ENCODE measurements around the gene PTDSS2.
"Not testable (repeated sequence)": the region's sequence is repeated elsewhere in the genome, so short reads cannot be mapped to it uniquely, and the experiment has no call there.

The PTDSS2 gene

DNA sequence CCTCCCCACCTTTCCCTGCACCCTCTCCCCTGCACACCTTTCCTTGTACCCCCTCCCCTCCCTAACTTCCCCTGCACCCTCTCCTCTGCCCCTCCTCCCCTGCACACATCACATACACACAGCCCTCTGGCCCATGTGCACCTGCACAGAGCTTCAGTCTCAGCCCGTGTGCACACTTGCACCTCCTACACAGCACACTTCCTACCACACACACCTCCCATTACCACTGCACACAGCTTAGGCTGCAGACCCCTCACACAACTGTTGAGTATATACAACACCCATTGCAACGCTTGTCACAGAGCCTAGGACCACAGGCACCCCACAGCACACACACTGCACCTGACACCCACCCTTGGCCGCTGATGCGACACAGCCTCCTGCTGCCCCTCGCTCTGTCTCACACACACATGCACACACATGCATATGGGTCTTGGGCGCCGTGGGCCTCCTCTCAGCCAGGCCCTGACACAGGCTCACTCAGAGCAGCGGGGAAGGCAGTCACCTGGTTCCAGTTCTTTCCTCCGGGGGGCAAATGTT, 35.7 kb upstream of the PTDSS2 start:
- no peak for DNase-seq

DNA sequence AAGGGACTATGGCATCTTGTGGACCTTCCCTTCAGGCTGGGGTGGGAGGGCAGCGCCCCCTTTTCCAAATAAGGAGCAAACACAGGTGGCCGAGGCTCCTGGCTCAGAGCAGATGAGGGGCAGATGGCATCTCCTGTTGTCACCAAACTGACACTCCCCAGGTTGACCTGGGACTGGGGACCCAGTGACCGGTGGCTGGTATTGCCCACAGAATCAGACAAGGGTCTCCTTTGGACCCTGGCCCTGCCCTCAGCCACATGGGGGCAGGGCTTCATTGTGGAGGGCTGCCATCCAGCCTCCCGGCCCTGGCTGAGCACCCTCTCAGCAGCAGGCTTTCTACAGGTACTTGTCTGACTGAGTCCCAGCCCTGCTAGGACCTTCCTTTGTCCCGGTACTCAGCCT, 34.4 kb upstream of the PTDSS2 start:
- DNase-seq, result no peak

DNA sequence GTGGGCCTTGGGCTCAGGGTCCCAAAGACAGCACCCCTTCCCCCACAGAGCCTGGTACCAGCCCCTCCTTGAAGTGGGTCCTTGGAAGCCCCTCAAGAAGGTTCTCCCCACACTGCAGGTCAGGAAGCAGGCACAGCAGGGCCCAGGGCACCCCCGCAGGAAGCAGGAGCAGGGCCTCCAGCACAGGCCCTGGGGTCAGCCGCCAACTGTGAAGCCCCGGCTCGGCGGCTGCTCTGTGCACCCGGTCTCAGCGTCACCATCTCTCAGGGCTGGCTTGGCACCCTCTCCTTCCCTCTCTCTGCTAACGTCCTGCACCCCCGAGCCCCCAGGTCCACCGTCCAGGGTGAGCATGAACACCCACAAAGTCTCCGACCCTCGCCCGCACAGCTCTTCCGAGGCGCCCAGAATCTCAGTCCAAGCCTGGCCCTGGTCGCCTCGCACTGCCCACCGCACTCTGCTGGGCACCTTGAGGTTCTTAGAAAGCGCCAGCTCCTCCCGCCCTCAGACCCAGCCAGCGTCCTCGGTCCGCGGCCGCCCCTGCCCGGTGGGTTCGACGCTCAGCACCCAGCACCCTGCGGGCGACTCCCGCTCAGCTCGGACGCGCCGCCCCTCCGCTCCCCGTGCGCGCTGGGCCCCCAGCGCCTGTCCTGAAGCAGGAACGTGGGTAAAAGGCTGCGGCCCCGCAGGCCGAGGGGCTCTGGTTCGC, 33.9 kb upstream of the PTDSS2 start:
- DNase-seq, result no peak

DNA sequence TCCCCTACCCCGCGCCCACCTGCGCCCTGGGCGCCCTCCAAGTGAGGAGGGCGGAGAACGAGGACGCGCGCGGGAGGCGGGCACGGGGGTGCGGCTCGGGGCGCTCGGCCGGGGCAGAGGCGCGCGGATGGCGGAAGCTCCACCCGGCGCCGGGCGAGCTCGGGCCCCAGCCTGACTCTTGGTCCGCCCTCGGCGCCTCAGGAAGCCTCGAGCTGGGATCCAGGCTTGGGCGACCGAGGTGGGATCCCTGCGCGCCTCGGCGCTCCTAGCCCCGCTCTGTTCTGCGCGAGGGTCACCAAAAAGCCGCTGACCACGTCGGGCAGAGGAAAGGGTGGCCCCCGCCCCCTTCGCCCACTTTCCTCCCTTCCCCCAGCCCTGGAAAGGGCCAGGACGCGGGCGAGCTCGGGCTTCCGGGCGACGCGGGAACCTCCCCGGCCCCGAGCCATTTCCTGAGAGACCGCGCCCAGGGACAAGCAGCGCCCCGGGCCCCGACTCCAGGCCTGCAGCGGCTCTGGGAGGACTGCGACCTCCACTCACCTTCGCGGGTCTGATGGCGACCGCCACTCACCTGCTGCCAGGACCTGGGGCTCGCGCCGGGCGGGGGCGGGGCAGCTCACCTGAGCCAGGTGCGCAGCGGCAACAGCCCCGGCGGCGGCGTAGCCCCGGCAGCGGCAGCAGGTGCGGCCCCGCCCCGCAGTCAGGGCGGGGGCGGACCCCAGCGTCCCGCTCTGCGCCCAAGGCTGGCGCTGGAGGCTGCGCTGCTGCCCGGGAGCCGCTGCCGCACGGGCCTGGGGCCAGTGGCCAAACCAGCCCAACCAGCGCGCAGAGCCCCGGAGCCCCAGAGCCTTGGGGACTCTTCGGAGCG, 33.1 kb upstream of the PTDSS2 start:
- DNase-seq, result peak; percentile 49

DNA sequence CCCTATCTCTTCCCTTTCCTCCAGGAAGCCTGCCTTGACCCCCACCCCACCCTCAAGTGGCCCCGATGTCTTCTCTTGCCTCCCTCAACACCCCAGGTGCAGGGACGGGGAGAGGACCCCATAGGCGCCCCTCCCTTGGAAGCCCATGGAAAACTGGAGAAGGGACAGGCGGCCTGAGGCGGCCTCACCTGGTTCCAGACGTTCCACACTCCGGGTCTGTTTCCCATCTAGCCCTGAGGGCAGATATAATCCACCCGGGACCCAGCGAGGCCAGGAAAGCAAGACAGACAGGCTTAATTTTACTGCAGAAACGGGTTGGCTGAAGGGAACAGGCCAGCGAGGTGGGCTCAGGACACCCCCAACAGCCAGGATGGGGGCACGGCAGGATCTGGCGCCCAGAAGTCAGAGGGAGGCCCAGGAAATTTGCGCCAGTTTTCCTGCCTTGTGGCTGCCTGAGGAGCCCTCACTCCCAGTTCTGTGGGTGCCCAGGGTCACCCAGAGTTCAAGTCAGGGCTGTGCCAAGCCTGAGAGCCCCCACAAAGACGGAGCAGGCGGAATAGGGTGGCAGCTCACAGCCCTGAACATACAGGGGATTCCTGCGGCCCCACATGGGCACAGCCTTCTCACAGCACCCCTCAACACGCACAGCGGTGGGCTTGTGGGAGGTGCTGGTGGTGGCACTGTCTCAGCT, 32.3 kb upstream of the PTDSS2 start:
- no peak for DNase-seq

DNA sequence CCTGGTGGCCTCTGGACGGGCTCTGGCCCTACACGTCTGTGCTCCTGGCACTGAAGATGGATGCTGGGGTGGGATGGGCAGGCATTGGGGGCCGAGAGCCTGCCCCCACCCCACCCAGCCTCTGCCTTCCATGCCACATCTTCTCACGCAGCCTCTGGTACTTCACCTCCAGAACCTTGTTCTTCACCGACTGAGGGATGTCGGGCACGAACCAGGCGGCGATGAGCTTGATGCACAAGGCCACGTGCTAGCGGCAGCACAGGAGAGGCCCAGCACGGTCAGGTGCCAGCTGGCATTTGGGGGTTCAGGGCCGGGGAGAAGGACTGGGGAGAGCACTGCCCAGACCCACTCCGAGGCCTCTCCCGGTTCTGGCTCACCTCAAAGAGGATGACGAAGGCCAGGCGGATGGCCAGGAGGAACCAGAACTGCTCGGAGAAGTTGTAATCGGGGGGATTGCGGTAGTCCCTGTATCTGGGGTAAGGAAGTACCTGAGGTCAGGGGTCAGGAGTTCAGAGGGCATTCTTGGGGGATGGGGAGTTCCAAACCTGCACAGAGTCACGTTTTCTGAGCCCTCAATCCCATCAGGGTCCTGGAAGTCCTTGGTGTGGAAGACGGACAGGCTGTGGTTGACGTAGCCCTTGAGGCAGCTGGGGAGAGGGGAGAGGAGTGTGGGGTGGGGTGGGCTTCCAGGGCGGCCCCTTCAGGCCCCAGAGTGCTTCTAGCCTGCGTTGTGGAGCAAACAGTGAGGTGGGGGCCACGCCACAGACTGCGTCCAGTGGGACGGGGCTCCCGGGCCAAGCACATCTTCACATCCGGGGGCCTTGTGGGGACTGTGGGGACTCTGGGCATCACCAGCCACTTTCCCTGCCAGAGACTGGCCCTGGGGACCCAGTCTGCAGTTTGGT, 31.5 kb upstream of the PTDSS2 start:
- no peak for DNase-seq

DNA sequence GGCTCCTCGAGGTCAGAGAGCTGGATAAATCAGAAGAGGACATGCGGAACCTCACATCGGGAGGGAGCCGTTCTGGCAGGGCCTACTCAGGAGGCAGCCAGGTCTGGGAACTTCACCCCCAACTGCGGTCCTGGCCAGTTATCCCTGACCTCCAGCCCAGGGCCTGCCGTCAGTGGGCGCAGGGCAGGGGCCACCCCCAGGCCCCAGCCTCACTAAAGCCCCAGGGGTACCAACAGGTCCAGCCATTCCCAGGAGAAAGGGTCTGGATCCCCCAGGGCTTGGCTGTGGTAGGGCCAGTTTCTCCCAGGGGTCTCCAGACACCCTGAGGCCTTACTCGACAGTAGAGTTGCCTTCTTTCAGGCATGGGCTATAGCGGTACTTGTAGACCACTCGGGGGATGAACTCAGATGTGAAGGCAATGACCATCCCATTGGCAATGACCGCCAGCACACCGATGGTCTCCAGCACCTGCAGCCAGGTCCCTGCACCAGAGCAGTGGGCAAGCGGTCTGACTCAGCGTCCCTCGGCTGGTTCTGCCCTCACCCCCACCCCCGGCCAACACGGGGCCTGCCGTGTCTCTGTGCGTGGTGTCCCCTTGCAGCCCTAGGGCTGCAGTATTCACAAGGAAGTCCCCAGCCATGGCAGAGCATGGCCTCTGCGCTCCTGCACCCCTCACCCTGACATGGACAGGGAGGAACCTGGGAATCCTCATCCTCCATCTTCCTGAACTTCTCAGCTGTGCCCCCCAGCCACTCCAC, 30.7 kb upstream of the PTDSS2 start:
- no peak for DNase-seq

DNA sequence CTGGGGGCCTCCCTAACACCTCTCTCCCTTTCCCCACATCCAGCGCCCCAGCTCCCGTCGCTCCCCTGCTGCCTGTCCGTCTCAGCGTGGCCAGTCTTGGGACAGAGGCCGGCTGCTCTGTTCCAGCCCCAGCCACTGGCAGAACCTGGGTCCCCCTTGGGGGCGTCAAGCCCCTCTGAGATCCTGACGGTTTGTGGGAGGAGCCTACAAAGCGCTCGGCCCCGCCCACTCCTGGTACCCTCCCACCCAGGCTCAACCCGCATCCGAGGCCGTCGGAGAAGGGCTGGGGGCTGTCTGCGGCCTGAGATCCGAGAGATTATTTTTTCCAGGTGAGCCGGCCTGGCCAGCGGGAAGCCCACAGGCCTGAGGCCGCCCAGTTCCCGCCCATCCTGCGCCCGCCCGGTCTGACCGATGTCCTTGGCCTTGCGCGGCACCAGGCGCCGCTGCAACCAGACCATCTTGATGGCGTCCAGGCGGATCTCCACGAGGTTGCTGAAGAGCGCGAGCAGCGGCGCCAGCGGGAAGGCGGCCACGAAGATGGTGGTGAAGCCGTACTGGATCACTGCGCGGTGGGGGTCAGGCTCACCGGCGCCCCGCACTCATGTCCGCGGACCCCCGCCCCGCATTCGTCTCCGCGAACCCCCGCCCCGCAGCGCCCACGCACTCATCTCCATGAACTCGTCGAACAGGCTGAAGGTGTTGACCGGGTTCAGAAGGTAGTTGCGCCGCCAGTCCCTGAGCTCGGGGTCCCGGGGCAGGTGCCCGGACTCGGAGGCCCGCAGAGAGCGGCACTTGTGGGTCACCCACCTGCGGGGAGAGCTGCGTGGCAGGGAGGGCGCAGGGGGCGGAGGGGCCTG, 29.8 kb upstream of the PTDSS2 start:
- no peak for DNase-seq

DNA sequence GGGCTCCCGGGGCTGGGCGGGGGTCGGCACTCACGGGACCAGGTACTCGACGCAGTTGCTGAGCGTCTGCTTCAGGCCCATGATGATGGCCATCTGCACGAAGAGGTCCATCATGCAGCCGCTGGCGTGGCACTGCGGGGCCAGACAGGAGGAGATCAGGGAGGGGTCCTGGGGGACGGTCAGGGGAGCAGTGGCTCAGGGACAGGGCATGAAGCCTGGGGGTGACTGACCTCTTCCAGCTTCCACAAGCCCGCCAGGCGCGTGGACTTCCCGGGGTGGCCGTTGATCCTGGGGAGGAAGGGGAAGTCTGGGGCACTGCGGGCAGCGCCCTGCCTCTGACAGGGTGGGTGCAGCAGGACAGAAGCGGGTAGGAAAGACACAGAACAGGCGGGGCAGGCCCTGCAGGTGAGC, 29.2 kb upstream of the PTDSS2 start:
- DNase-seq, result no peak

DNA sequence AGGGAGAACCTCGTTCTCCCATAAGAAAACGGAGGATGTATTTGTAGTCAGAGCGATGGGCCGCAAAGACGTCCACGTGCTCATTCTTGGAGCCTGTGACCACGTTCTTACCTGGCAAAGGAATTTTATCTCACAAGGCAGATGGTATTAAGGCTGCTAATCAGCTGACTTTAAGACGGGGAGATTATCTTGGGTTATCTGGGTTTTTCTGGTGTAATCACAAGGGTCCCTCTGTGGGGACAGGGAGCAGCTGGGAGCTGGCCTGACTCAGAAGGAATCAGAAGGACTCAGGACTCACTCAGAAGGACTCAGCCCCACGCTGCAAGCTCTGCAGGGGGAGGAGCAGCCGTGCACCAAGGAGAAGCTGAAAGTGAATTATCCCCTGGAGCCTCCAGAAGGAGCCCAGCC, 27.8 kb upstream of the PTDSS2 start:
- no peak for DNase-seq

DNA sequence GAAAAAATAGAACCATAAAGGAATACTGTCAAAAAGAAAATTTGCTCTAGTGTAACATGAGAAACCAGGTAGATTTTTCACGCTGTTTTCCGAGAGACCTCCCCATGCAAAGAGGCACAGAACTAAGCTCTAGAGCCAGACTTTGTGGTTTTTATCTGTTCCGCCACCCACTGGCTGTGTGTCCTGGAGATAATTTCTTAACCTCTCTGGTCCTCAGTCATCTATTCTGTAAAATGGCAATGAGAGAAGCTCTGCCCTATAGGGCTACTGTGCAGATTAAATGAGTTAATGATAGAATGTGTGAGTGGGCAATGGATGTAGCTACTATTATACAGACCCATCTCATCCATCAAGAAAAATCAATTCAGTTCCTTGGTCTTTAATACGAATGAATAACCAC, 25.8 kb upstream of the PTDSS2 start:
- DNase-seq, result no peak

DNA sequence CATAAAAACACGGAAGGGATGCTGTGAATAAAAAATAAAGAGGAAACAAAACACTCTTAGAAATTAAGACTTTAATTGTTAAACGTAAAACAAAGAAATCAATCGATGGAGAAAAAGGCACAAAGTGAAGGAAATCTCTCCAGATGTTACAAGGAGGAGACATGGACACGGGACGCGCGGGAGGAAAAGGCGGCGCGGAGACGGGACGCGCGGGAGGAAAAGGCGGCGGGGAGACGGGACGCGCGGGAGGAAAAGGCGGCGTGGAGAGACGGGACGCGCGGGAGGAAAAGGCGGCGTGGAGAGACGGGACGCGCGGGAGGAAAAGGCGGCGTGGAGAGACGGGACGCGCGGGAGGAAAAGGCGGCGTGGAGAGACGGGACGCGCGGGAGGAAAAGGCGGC, 25.3 kb upstream of the PTDSS2 start:
- DNase-seq, result not testable (repeated sequence)

DNA sequence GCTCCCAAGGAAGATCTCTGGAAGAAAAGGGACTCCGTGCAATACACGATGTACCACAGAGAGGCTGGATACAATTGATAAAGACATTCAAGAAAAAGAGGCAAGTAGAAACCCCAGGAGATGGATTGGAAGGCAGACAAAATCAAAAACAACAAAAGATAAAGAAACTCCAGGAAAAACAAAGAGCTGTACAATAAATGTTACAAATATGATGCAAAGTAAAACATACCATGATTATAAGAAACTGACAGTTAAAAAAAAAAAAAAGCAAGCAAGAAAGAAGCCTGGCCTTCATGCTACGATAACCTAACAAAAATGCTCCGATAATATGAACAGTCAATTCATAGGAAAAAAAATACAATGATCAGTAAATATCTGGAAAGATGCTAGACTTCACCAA, 24.8 kb upstream of the PTDSS2 start:
- DNase-seq, result no peak

DNA sequence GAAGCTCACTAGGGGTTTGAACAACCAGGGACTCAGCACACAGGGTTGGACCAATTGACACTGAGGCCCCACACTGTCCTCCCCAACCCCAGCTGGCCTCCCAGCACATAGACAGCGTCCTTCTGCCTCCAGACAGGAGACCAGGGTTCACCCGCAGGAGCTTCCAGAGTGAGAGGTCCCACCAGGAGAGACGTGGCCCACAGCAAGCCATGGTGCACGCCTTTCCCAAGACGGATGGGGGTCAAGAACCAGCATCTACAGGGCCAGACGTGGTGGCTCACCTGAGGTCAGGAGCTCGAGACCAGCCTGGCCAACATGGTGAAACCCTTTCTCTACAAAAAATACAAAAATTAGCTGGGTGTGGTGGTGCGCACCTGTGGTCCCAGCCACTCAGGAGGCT, 23.2 kb upstream of the PTDSS2 start:
- no peak for DNase-seq

DNA sequence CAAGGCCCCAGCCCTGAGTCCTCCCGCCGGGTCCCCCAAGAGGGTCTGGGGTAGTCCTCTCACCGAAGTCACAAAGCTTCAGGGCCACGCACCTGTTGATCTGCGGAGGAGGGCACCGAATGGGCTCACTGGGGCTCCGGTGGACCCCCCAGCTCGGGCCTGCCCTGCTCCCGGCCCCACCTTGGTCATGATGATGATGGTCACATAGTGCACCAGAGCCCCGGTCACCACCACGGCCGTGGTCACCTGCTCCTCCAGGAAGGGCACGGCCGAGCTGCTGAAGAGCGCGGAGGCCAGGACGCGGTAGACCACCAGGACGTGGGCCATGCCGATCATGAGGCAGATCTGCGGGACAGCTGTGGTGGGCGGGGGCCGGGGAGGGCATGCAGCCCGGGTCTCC, 21.8 kb upstream of the PTDSS2 start:
- no peak for DNase-seq

DNA sequence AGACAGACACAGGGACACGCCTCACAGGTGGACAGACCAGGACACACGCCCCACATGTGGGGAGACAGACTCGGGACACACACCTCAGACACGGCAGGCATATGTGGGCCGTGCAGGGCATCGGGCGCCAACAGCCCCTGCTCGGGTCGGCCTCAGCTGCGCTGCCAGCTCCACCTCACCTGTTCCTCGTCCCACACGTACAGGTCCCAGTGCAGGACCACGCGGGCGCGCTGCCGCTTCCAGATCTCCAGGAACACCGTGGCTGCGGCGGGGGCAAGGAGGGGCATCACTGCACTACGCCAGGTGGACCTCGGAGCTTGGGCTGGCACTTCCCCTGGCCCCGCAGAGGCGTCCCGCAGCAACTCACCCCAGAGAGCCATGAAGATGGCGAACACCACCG, 20.7 kb upstream of the PTDSS2 start:
- no peak for DNase-seq

DNA sequence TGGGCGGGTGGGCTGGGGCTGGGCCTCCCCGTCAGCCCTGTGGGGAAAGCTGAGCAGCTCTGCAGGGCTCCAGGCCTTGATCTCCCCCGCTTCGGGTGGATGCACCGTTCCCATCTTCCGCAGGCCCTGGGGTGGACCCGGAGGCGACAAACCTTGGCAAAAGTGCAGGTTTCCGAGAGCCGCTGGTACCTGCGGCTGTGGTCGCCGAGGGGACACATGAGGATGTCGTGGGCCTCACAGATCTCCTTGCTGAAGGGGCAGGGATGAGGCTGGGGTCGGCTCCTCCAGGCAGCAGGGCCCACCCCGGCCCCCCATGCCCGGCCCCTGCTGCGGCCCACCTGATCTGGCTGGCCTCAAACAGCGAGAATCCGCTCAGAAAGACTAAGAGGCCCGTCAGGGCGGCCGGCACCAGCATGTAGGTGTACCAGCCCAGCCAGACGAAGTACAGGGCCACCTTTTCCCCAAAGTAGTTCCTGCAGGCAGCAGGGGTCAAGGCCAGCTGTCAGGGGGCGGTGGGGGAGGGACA, 20.1 kb upstream of the PTDSS2 start:
- no peak for DNase-seq

DNA sequence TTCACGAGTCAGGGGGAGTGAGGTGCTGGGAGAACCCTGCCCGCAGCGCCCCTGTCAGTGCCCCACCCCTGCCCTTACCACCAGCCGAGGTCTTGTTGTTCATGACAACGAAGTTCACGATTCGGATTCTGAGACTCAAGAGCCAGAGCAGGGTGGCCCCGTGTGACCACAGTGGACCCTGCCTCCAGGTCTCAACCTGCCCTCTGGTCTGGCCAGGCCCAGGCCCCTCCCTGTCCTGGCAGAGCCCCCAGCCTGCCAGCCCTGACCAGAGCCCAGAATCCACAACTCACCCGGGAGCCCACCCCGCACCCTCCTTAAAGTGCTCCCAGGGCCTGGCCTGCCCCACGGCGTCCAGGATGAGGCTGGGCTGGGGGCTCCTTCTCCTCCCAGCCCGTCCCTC, 18.2 kb upstream of the PTDSS2 start:
- no peak for DNase-seq

DNA sequence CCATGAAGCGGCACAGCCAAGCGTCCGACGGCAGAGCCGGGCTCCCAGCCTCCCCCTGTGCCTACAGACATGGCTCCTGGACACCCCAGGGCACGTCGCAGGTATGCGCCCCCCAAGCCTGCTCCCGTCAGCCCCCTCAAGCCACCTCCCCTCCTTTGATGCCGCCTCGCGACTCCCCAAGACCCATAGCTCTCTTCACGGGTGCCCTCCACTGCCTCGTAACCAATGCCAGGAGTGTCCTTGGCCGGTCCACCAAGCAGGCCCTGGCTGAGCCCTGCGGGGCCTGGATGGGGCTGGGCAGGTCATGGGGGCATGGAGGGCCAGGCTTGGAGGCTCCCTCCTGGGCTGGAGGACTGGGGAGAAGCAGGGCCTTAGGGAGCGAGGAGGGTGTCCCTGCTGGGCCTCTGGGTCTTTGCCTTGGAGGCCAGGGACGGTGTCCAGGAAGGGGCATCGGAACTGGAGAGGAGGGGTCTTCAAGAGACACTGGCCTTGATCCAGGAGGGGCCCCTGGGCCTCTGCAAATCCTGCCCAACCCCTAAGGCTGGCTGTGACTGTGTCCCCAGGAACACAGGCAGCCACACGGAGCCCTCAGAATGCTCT, 17.5 kb upstream of the PTDSS2 start:
- no peak for DNase-seq

DNA sequence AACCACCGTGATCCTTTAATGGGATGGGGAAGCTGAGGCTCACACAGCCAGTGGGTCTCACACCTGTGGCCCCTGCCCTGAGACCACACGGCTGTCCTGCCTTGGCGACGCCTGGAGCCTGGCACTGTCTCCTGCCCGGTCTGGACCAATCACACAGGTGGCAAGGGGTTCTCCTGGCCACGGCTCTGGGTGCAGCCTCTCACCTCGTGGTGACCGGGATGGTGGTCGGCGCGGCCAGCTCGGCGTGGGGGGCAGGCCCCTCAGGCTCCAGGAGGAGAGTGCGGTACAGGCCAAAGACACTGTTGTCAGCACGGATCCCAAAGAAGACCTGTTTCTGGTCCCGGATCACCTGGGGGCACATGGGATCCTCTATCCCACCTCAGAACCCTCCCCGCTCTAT, 17.0 kb upstream of the PTDSS2 start:
- no peak for DNase-seq
